KOPT-K1 (cell line): ENCODE results near the gene AKAP11.

Source experiments
- H3K27ac ChIP-seq: fragments of 200-600 bp; sonication (generic); 2 replicates; pipeline ENCODE4 v1.5.1; 2016; ENCODE audit warnings: antibody characterized with exemption, mild to moderate bottlenecking, low read depth, low read length; ENCODE audit not compliant: poor library complexity, severe bottlenecking
- H3K36me3 ChIP-seq: fragments of 200-600 bp; sonication (generic); 2 replicates; pipeline ENCODE4 v1.5.1; 2017; ENCODE audit warnings: antibody characterized with exemption, mild to moderate bottlenecking, low read length, moderate library complexity; ENCODE audit not compliant: insufficient read depth
- H3K9me3 ChIP-seq: fragments of 200-600 bp; sonication (generic); 2 replicates; pipeline ENCODE4 v1.5.1; 2017; ENCODE audit warnings: antibody characterized with exemption, low read length, mild to moderate bottlenecking; ENCODE audit not compliant: insufficient read depth, poor library complexity, severe bottlenecking

Gene AKAP11

GRCh38 chr13:42369071-42369797 is 97.3 kb downstream of the AKAP11 start:
- Histone ChIP-seq H3K36me3 (no peaks in the 10 kb centered on the region), H3K27ac (no peak overlapping the region)

DNA sequence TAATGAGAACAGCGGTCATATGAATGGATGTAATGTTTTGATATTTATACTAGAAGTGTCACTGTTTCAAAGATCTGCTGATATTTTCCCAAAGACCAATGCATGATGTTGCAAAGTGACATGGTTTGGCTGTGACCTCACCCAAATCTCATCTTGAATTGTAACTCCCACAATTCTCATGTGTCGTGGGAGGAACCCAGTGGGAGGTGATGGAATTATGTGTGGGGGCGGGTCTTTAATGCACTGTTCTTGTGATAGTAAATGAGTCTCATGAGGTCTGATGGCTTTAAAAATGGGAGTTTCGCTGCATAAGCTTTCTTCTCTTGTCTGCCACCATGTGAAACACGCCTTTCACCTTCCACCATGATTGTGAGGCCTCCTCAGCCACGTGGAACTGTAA is 98.3 kb downstream of the AKAP11 start:
- H3K36me3 ChIP-seq, result no peaks in the 10 kb centered on the region
- no peaks in the 10 kb centered on the region for H3K9me3 ChIP-seq
- no peak overlapping the region for H3K27ac ChIP-seq

More at GRCh38 chr13:42369071-42369797, 97.3 kb downstream of the AKAP11 start:
- H3K9me3 ChIP-seq, result no peaks in the 10 kb centered on the region
